Endothelial cell of umbilical vein (primary cell): ENCODE data around the gene RPL5. TPM values are rescaled to one million over a fixed set of nuclear protein-coding genes. Genes with fewer than 3 reads are reported as not detected.

Experiments
- BruUV-seq: library from RNA; stranded (reverse); fragments of 400-500 nt; replicated peaks from 2 replicates; lab custom pipeline; 2021; lab: Mats Ljungman, UMichigan
- CTCF ChIA-PET: fragments of 300-600, 350-600 bp; sonication (Branson Sonifier 250); formaldehyde crosslinking; loops from one replicate; lab custom pipeline; 2021; ENCODE audit warnings: antibody characterized with exemption, inconsistent platforms; lab: Charles Lee
- POLR2A ChIA-PET: fragments of 300-600, 350-600 bp; sonication (Branson Sonifier 250); formaldehyde crosslinking; loops from one replicate; lab custom pipeline; 2021; ENCODE audit warnings: antibody characterized with exemption, inconsistent platforms; lab: Charles Lee
- DNase-seq: peaks from one replicate; pipeline ENCODE4 v3.0.0-alpha.2; 2011; ENCODE audit warnings: low read depth, low spot score
- FAIRE-seq: peaks from 2 replicates; lab custom pipeline; 2011; peaks lifted over from hg19 to GRCh38; lab: Jason Lieb, UNC
- H2AFZ ChIP-seq: 2 replicates; pipeline ENCODE4 v1.6.0; 2012; ENCODE audit warnings: low read depth, low read length, control low read depth, inconsistent platforms
- H3K27ac ChIP-seq: 2 replicates; pipeline ENCODE4 v1.5.1; 2011; ENCODE audit warnings: low read depth, mild to moderate bottlenecking, control low read depth, low read length, moderate library complexity; ENCODE audit not compliant: insufficient read depth
- H3K27me3 ChIP-seq, 2 experiments: 2 replicates each; pipeline versions ENCODE4 v1.6.0 to v1.6.1; 2011; ENCODE audit warnings: low read length in 2 of 2, mixed read lengths in 1 of 2; ENCODE audit not compliant: control insufficient read depth in 2 of 2, insufficient read depth in 2 of 2
- H3K36me3 ChIP-seq, 2 experiments: 2 replicates in 1 of 2; 3 replicates in 1 of 2; pipeline ENCODE4 v1.5.1; 2011; ENCODE audit warnings: low read length in 2 of 2, mild to moderate bottlenecking in 1 of 2, moderate library complexity in 1 of 2; ENCODE audit not compliant: control insufficient read depth in 2 of 2, insufficient read depth in 2 of 2; ENCODE audit errors: extremely low read depth in 1 of 2
- H3K4me1 ChIP-seq: 3 replicates; pipeline ENCODE4 v1.5.1; 2011; ENCODE audit warnings: mild to moderate bottlenecking, low read length; ENCODE audit not compliant: control insufficient read depth, insufficient read depth; ENCODE audit errors: extremely low read depth
- H3K4me2 ChIP-seq: 2 replicates; pipeline ENCODE4 v1.6.1; 2011; ENCODE audit warnings: low read length, control low read depth, mixed read lengths; ENCODE audit not compliant: insufficient read depth
- H3K4me3 ChIP-seq, 3 experiments: fragments of 200-600 bp in 1 of 3; sonication (generic), shearing (Covaris generic) in 1 of 3; replicated peaks in 1 of 3; 2 replicates each; pipeline ENCODE4 v1.5.1; 2011 to 2016; ENCODE audit warnings: control low read depth in 3 of 3, low read length in 3 of 3, mild to moderate bottlenecking in 2 of 3, inconsistent platforms in 1 of 3, low read depth in 1 of 3, moderate library complexity in 1 of 3; ENCODE audit not compliant: insufficient read depth in 1 of 3
- H3K79me2 ChIP-seq: 2 replicates; pipeline ENCODE4 v1.6.0; 2012; ENCODE audit warnings: low read length, inconsistent platforms; ENCODE audit not compliant: control insufficient read depth, insufficient read depth
- H3K9ac ChIP-seq: replicated peaks from 2 replicates; pipeline ENCODE3; 2011; ENCODE audit warnings: low read length, control low read depth; ENCODE audit not compliant: insufficient read depth; ENCODE audit errors: extremely low read depth
- H3K9me1 ChIP-seq: replicated peaks from 3 replicates; pipeline ENCODE4 v1.6.0; 2011; ENCODE audit warnings: mild to moderate bottlenecking, low read length; ENCODE audit not compliant: control insufficient read depth, insufficient read depth; ENCODE audit errors: extremely low read depth
- H3K9me3 ChIP-seq: replicated peaks from 2 replicates; pipeline ENCODE4 v1.5.1; 2012; ENCODE audit warnings: low read length, inconsistent platforms; ENCODE audit not compliant: control insufficient read depth, insufficient read depth
- H4K20me1 ChIP-seq: replicated peaks from 2 replicates; pipeline ENCODE3; 2011; ENCODE audit warnings: mild to moderate bottlenecking, low read length; ENCODE audit not compliant: control insufficient read depth, insufficient read depth; ENCODE audit errors: extremely low read depth
- CTCF ChIP-seq, 2 donors: IDR thresholded peaks; 1 replicate in 1 of 2; 2 replicates in 1 of 2; pipeline ENCODE4 v1.5.1; 2011; ENCODE audit warnings: low read length in 2 of 2, mild to moderate bottlenecking in 2 of 2, moderate library complexity in 2 of 2, control low read depth in 1 of 2, inconsistent platforms in 1 of 2, low read depth in 1 of 2; ENCODE audit not compliant: insufficient read depth in 1 of 2; ENCODE audit errors: extremely low read depth in 1 of 2
- EZH2 ChIP-seq: IDR thresholded peaks from 2 replicates; pipeline ENCODE4 v1.6.1; 2012; ENCODE audit warnings: borderline replicate concordance, low read depth, mild to moderate bottlenecking, moderate library complexity, low read length, inconsistent platforms; ENCODE audit not compliant: severe bottlenecking
- FOS ChIP-seq: IDR thresholded peaks from 2 replicates; pipeline ENCODE4 v1.6.1; 2011; ENCODE audit warnings: mild to moderate bottlenecking, low read length, moderate library complexity, borderline replicate concordance; ENCODE audit not compliant: insufficient read depth
- GATA2 ChIP-seq: IDR thresholded peaks from 2 replicates; pipeline ENCODE4 v1.7.0; 2011; ENCODE audit warnings: low read depth, mild to moderate bottlenecking, moderate library complexity, mixed read lengths, low read length; ENCODE audit not compliant: insufficient read length, insufficient read depth
- JUN ChIP-seq: IDR thresholded peaks from 2 replicates; pipeline ENCODE4 v1.6.1; 2011; ENCODE audit warnings: borderline replicate concordance, low read depth; ENCODE audit not compliant: insufficient read length, insufficient read depth
- MAX ChIP-seq: IDR thresholded peaks from 2 replicates; pipeline ENCODE4 v1.6.1; 2011; ENCODE audit not compliant: insufficient read depth, insufficient read length
- MYC ChIP-seq: IDR thresholded peaks from one replicate; pipeline ENCODE4 v1.6.1; 2011; ENCODE audit warnings: mild to moderate bottlenecking, low read depth, low read length
- POLR2A ChIP-seq: IDR thresholded peaks from 2 replicates; pipeline ENCODE4 v1.6.1; 2012; ENCODE audit warnings: low read depth, mild to moderate bottlenecking, control low read depth, low read length
- POLR2AphosphoS5 ChIP-seq: IDR thresholded peaks from 2 replicates; pipeline ENCODE4 v1.6.1; 2012; ENCODE audit warnings: low read depth, mild to moderate bottlenecking, control low read depth, low read length, moderate library complexity; ENCODE audit not compliant: insufficient read depth
- dilution Hi-C: fragments of 300-500 bp; cut with MboI; formaldehyde crosslinking; loops from one replicate; pipeline ENCODE4 v1.15.0; 2019; ENCODE audit warnings: low sequenced_read_pairs; ENCODE audit not compliant: extremely low pct_ligation_motif_present
- intact Hi-C: fragments of 100-400 bp; cut with micrococcal nuclease; formaldehyde crosslinking; loops from one replicate; pipeline ENCODE4 v1.10.0; 2022
- polyA plus RNA-seq, 4 experiments: library from polyadenylated mRNA; depleted of rRNA in 3 of 4; stranded (reverse) in 3 of 4; unstranded in 1 of 4; fragments of >200 nt; gene quantifications; 2 replicates each; pipeline versions ENCODE4 v1.2.1 to v1.2.3, GENCODE V29; 2011 to 2012; ENCODE audit warnings: missing spikeins in 1 of 4
- total RNA-seq: library from RNA; stranded (reverse); gene quantifications from 2 replicates; pipeline ENCODE4 v1.2.3, GENCODE V29; 2021

The RPL5 gene
- total and polyA plus RNA-seq, 2 donors (not counting 3 experiments of a cell fraction or from before 2014, with no cell fraction given) = 1,109 to 1,237 TPM

- no peaks in the 10 kb centered on the region for H3K4me1 ChIP-seq
- H3K27me3 ChIP-seq = no peaks in the 10 kb centered on the region
- no peak overlapping the region for H3K9ac ChIP-seq
- no peak overlapping the region for H2AFZ ChIP-seq
- H3K36me3 ChIP-seq = no peaks in the 10 kb centered on the region
- POLR2A ChIA-PET = no interaction called here
- no peaks in the 10 kb centered on the region for H4K20me1 ChIP-seq
- DNase-seq (no peak), FAIRE-seq (no peak)
- H3K4me2 ChIP-seq = no peak overlapping the region
- H3K79me2 ChIP-seq = no peaks in the 10 kb centered on the region
- no peak overlapping the region for H3K4me3 ChIP-seq
- intact Hi-C loops = no loop called here
- H3K9me3 ChIP-seq = no peaks in the 10 kb centered on the region
- no peaks in the 10 kb centered on the region for H3K9me1 ChIP-seq
- CTCF ChIA-PET = interaction anchor here (0.6 to 1.6 kb wide), 4 partner anchors 10 to 313 kb away, joined by 3 to 4 read pairs (median 4); no protein-coding TSS in a partner anchor
- no TSS peak for BruUV-seq
- dilution Hi-C loops = no loop called here
- H3K27ac ChIP-seq = no peak overlapping the region
- TF ChIP-seq FOS (no peak), CTCF (IDR thresholded peaks at IDR 0.05; ENCODE audit: extremely low read depth in 1 of 2, insufficient read depth in 1 of 2, low read depth in 1 of 2, low read length in 2 of 2) (no peak), GATA2 (no peak), POLR2A (no peak), POLR2AphosphoS5 (no peak), EZH2 (no peak), JUN (no peak), MAX (no peak), MYC (no peak)
Observed at GRCh38 chr1:92884195-92884594, 52.4 kb downstream of the RPL5 start.
